ENCODE results near the gene ASB18. TPM values are rescaled to one million over a fixed set of nuclear protein-coding genes. Genes with fewer than 3 reads are reported as not detected.

Gene ASB18
- total RNA-seq, 3 donors from 2014 or later: not detected

- intact Hi-C loops (cut with DNase I, micrococcal nuclease): no loop called here
- Histone ChIP-seq H3K36me3 (ENCODE audit: low read depth) (no peaks in the 10 kb centered on the region), H3K4me3 (no peak overlapping the region), H3K9me3 (peaks cover 7% of the 10 kb centered on the region), H3K4me1 (ENCODE audit: low read depth) (no peaks in the 10 kb centered on the region)
- ATAC-seq (no peak), DNase-seq (no peak)
- TF ChIP-seq, protein P1, sequence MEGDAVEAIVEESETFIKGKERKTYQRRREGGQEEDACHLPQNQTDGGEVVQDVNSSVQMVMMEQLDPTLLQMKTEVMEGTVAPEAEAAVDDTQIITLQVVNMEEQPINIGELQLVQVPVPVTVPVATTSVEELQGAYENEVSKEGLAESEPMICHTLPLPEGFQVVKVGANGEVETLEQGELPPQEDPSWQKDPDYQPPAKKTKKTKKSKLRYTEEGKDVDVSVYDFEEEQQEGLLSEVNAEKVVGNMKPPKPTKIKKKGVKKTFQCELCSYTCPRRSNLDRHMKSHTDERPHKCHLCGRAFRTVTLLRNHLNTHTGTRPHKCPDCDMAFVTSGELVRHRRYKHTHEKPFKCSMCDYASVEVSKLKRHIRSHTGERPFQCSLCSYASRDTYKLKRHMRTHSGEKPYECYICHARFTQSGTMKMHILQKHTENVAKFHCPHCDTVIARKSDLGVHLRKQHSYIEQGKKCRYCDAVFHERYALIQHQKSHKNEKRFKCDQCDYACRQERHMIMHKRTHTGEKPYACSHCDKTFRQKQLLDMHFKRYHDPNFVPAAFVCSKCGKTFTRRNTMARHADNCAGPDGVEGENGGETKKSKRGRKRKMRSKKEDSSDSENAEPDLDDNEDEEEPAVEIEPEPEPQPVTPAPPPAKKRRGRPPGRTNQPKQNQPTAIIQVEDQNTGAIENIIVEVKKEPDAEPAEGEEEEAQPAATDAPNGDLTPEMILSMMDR (IDR thresholded peaks at IDR 0.05): no peak
Measured at GRCh38 chr2:236156860-236157194, 107.4 kb downstream of the ASB18 start.

GRCh38 chr2:236156095-236156859 lies 107.9 kb downstream of the ASB18 start:
- no peak for ATAC-seq
- intact Hi-C loops (cut with DNase I, micrococcal nuclease): no loop called here
- Histone ChIP-seq H3K4me1 (ENCODE audit: low read depth) (no peaks in the 10 kb centered on the region), H3K4me3 (no peak overlapping the region), H3K9me3 (peaks cover 7% of the 10 kb centered on the region), H3K36me3 (ENCODE audit: low read depth) (no peaks in the 10 kb centered on the region)
- TF ChIP-seq, protein P1 (IDR thresholded peaks at IDR 0.05): no peak
- DNase-seq: no peak

DNA sequence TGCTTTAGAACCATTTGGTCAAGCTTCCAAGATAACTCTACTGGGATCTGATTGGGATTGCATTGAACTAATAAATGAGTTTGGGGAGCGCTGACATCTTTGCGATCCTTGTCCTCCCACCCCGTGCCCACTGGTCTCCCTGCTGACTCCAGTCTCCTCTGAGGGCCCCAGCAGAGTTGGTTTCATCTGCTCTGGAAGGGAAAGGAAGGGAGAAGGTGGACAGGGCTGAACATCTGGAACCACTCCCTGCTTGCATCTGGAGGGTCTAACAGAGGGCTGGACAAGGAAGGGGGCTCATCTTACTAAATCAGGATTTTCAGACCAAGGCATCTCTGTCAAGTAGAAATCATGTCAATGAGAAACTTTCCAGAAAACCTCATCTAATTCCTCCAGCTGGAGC lies 108.8 kb downstream of the ASB18 start:
- ATAC-seq (no peak), DNase-seq (no peak)
- Histone ChIP-seq H3K36me3 (ENCODE audit: low read depth) (no peaks in the 10 kb centered on the region), H3K4me1 (ENCODE audit: low read depth) (no peaks in the 10 kb centered on the region), H3K4me3 (no peak overlapping the region), H3K9me3 (peaks cover 7% of the 10 kb centered on the region)
- TF ChIP-seq, protein P1 (IDR thresholded peaks at IDR 0.05): no peak
- intact Hi-C loops (cut with DNase I, micrococcal nuclease): no loop called here

DNA sequence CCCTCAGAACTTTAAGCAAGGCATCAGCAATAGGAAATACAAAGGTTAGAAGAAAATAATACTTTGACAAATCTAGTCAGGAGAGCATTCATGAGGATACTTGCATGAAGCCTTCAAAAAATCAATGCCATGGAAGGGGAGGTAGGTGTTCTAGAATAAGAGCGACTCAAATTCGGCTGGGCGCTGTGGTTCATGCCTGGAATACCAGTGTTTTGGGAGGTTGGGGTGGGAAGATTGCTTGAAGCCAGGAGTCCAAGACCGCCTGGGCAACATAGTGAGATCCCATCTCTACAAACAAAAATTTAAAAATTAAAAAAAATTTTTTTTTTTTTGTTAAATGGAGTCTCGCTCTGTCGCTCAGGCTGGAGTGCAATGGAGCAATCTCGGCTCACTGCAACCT lies 117.8 kb downstream of the ASB18 start:
- Histone ChIP-seq H3K4me3 (no peak overlapping the region), H3K9me3 (no peaks in the 10 kb centered on the region), H3K36me3 (ENCODE audit: low read depth) (no peaks in the 10 kb centered on the region), H3K4me1 (ENCODE audit: low read depth) (no peaks in the 10 kb centered on the region)
- DNase-seq (no peak), ATAC-seq (no peak)
- TF ChIP-seq, protein P1 (IDR thresholded peaks at IDR 0.05): no peak
- intact Hi-C loops (cut with DNase I, micrococcal nuclease): no loop called here

DNA sequence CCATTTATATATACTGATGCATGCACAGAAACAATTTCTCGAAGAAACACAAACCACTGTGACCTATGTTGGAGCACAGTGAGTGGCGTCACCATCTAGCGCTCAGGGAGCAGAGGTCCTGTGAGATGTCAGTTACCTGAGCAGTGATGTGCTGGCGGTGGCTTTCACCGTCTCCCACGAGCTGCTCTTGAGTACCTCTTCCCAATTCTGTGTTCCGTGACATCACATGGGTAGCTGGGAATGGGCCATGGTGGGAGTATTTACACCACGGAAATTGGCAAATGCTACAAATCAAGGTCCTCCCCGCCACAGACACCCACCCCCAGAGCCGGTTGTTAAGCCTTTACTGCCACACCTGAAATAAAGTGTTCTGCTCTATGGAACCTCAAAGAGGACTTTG lies 120.4 kb downstream of the ASB18 start:
- TF ChIP-seq, protein P1 (IDR thresholded peaks at IDR 0.05): no peak
- intact Hi-C loops (cut with DNase I, micrococcal nuclease): no loop called here
- Histone ChIP-seq H3K9me3 (no peaks in the 10 kb centered on the region), H3K4me1 (ENCODE audit: low read depth) (no peaks in the 10 kb centered on the region), H3K36me3 (ENCODE audit: low read depth) (no peaks in the 10 kb centered on the region), H3K4me3 (no peak overlapping the region)
- ATAC-seq (no peak), DNase-seq (no peak)

Other genes with a start within 250 kb of the ASB18 start
- not detected for gene GBX2, start 96.0 kb downstream of the ASB18 start, total RNA-seq